Upper lobe of left lung (tissue), 6 donors: ENCODE measurements around the gene SMIM29. TPM values are rescaled to one million over a fixed set of nuclear protein-coding genes. Genes with fewer than 3 reads are reported as not detected.
A peak's percentile ranks its signal among the peaks of the same experiment; 100 is the strongest.

Experiments used
- ATAC-seq, 2 donors: fragments of 200-7000 bp; cut with Tn5 transposase; one replicate each; pipeline ENCODE4 v1.9.1; 2022; ENCODE audit warnings: mild to moderate bottlenecking in 2 of 2, moderate library complexity in 2 of 2; ENCODE audit not compliant: low FRiP score in 2 of 2
- DNase-seq, 2 donors: peaks; one replicate each; pipeline ENCODE4 v3.0.0-alpha.2; 2019 to 2020
- H3K27ac ChIP-seq, 4 donors: fragments of 200-600 bp; sonication (generic); one replicate each; pipeline ENCODE4 v1.5.1; 2016 to 2019
- H3K27me3 ChIP-seq, 4 donors: fragments of 200-600 bp; sonication (generic); one replicate each; pipeline ENCODE4 v1.5.1; 2017 to 2019
- H3K36me3 ChIP-seq, 4 donors: fragments of 200-600 bp; sonication (generic); one replicate each; pipeline ENCODE4 v1.5.1; 2016 to 2019
- H3K4me1 ChIP-seq, 4 donors: fragments of 200-600 bp; sonication (generic); one replicate each; pipeline ENCODE4 v1.5.1; 2018 to 2019
- H3K4me3 ChIP-seq, 4 donors: fragments of 200-600 bp; sonication (generic); one replicate each; pipeline ENCODE4 v1.5.1; 2017 to 2019; ENCODE audit warnings: mild to moderate bottlenecking in 2 of 4, moderate library complexity in 1 of 4
- H3K9me3 ChIP-seq, 4 donors: fragments of 200-600 bp; sonication (generic); one replicate each; pipeline ENCODE4 v1.5.1; 2018 to 2019
- CTCF ChIP-seq, 6 experiments: fragments of 450-650 bp in 4 of 6; fragments of 200-600 bp in 2 of 6; sonication (generic) in 2 of 6; IDR thresholded peaks; one replicate each; pipeline ENCODE4 v1.5.1; 2016 to 2019; ENCODE audit warnings: antibody characterized with exemption in 6 of 6
- EP300 ChIP-seq, 4 donors: sonication (generic); formaldehyde crosslinking; IDR thresholded peaks; one replicate each; pipeline ENCODE4 v1.5.1; 2017; ENCODE audit warnings: antibody characterized with exemption in 4 of 4, control low read depth in 2 of 4
- POLR2A ChIP-seq, 4 donors: fragments of 450-650 bp; IDR thresholded peaks; one replicate each; pipeline ENCODE4 v1.5.1; 2016 to 2017; ENCODE audit warnings: antibody characterized with exemption in 4 of 4, mild to moderate bottlenecking in 2 of 4
- POLR2AphosphoS5 ChIP-seq, 2 donors: sonication (generic); formaldehyde crosslinking; IDR thresholded peaks; one replicate each; pipeline ENCODE4 v1.5.1; 2017; ENCODE audit warnings: antibody characterized with exemption in 2 of 2
- WGBS, 2 donors: methylation state at CpG; one replicate each; pipeline ENCODE4 v1.1.5; 2017 to 2018; 5-methylcytosine and 5-hydroxymethylcytosine counted together
- total RNA-seq, 6 donors: library from RNA; depleted of rRNA in 4 of 6; stranded (reverse); fragments of >200 nt in 4 of 6; gene quantifications; one replicate each; pipeline versions ENCODE4 v1.1.0 to v1.2.1, GENCODE V29; 2016 to 2021
- donor health status: DM: no; HTN: no; CAD: no; lungs with moderate emphysema.
- donor health status: DM: no; HTN: yes; CAD: no; lungs with severe emphysema.

The SMIM29 gene
- total RNA-seq, 6 donors from 2014 or later, result 12.6 to 42.2 (median 34.9) TPM

GRCh38 chr6:34225551-34225950 is 23.3 kb downstream of the SMIM29 start:
- WGBS, 2 donors, result 93 to 94% methylated on average over 5 of the region's 5 CpGs
- Histone ChIP-seq H3K4me1 (peaks cover 6 to 12% (median 9%) of the 10 kb centered on the region in 4 donors), H3K27me3 (no peaks in the 10 kb centered on the region), H3K4me3 (no peak overlapping the region), H3K27ac (no peak overlapping the region), H3K36me3 (no peaks in the 10 kb centered on the region), H3K9me3 (no peaks in the 10 kb centered on the region)
- no peak for ATAC-seq
- no peak for TF ChIP-seq CTCF (IDR thresholded peaks at IDR 0.05)
- no peak for TF ChIP-seq POLR2A (IDR thresholded peaks at IDR 0.05)
- no peak for TF ChIP-seq POLR2AphosphoS5 (IDR thresholded peaks at IDR 0.05)
- no peak for TF ChIP-seq EP300 (IDR thresholded peaks at IDR 0.05)
- DNase-seq, result no peak

GRCh38 chr6:34223956-34224940 is 24.6 kb downstream of the SMIM29 start:
- TF ChIP-seq EP300 (IDR thresholded peaks at IDR 0.05) (peak in 2 of 4 donors; percentile 59 to 91), POLR2AphosphoS5 (IDR thresholded peaks at IDR 0.05) (peak; percentile 82 to 89), CTCF (IDR thresholded peaks at IDR 0.05) (no peak), POLR2A (IDR thresholded peaks at IDR 0.05) (peak in 3 of 4 donors; percentile 39 to 74 (median 65))
- Histone ChIP-seq H3K4me1 (peaks cover 6 to 12% (median 9%) of the 10 kb centered on the region in 4 donors), H3K27me3 (no peaks in the 10 kb centered on the region), H3K9me3 (no peaks in the 10 kb centered on the region), H3K27ac (peak overlapping the region; percentile 89 to 97 (median 94)), H3K36me3 (no peaks in the 10 kb centered on the region), H3K4me3 (peak overlapping the region; percentile 53 to 77 (median 66))
- ATAC-seq, result peak; percentile 95 to 99
- DNase-seq, result peak; percentile 96 to 99
- WGBS, 2 donors, result 3 to 5% methylated on average over 29 to 30 of the region's 55 CpGs

- DNase-seq (peak in 1 of 2 donors; percentile 69), ATAC-seq (peak; percentile 43 to 62)
- H3K4me1 ChIP-seq, result peaks cover 6 to 12% (median 9%) of the 10 kb centered on the region in 4 donors
- no peaks in the 10 kb centered on the region for H3K27me3 ChIP-seq
- H3K36me3 ChIP-seq, result no peaks in the 10 kb centered on the region
- WGBS, 2 donors, result 29 to 33% methylated on average over 16 of the region's 16 CpGs
- peak overlapping the region in 3 of 4 donors; percentile 58 to 77 (median 74) for H3K4me3 ChIP-seq
- no peaks in the 10 kb centered on the region for H3K9me3 ChIP-seq
- TF ChIP-seq EP300 (IDR thresholded peaks at IDR 0.05) (no peak), POLR2A (IDR thresholded peaks at IDR 0.05) (no peak), CTCF (IDR thresholded peaks at IDR 0.05) (no peak), POLR2AphosphoS5 (IDR thresholded peaks at IDR 0.05) (no peak)
- H3K27ac ChIP-seq, result peak overlapping the region; percentile 39 to 97 (median 81)
Observed at GRCh38 chr6:34223381-34223955, 25.3 kb downstream of the SMIM29 start.

- Histone ChIP-seq H3K4me1 (peaks cover 6 to 7% (median 6%) of the 10 kb centered on the region in 4 donors), H3K27ac (no peak overlapping the region), H3K36me3 (no peaks in the 10 kb centered on the region), H3K4me3 (no peak overlapping the region), H3K9me3 (no peaks in the 10 kb centered on the region), H3K27me3 (no peaks in the 10 kb centered on the region)
- no peak for DNase-seq
- ATAC-seq, result no peak
- WGBS, 2 donors, result 50 to 56% methylated on average over 2 of the region's 2 CpGs
- TF ChIP-seq EP300 (IDR thresholded peaks at IDR 0.05) (no peak), CTCF (IDR thresholded peaks at IDR 0.05) (no peak), POLR2A (IDR thresholded peaks at IDR 0.05) (no peak), POLR2AphosphoS5 (IDR thresholded peaks at IDR 0.05) (no peak)
Observed at GRCh38 chr6:34218691-34219090, 30.1 kb downstream of the SMIM29 start.
